Hepatocyte (in vitro differentiated cells): ENCODE measurements around the gene SLC26A8. TPM values are rescaled to one million over a fixed set of nuclear protein-coding genes. Genes with fewer than 3 reads are reported as not detected.

Experiments
- DNase-seq: peaks from one replicate; pipeline ENCODE4 v3.0.0-alpha.2; 2016; ENCODE audit warnings: low spot score
- H2AFZ ChIP-seq: fragments of 200-600 bp; sonication (generic); 2 replicates; pipeline ENCODE4 v1.6.0; 2016; ENCODE audit warnings: antibody characterized with exemption, mild to moderate bottlenecking
- H3K27ac ChIP-seq: fragments of 200-600 bp; sonication (generic); 2 replicates; pipeline ENCODE4 v1.5.1; 2016; ENCODE audit warnings: mild to moderate bottlenecking
- H3K27me3 ChIP-seq: fragments of 200-600 bp; sonication (generic); 2 replicates; pipeline ENCODE4 v1.6.1; 2016
- H3K36me3 ChIP-seq: fragments of 200-600 bp; sonication (generic); replicated peaks from 2 replicates; pipeline ENCODE4 v1.5.1; 2016; ENCODE audit warnings: low read depth; ENCODE audit not compliant: insufficient read depth
- H3K4me1 ChIP-seq: fragments of 200-600 bp; sonication (generic); 2 replicates; pipeline ENCODE4 v1.5.1; 2016; ENCODE audit warnings: mild to moderate bottlenecking, moderate library complexity; ENCODE audit not compliant: insufficient read depth
- H3K4me2 ChIP-seq: fragments of 200-600 bp; sonication (generic); 2 replicates; pipeline ENCODE4 v1.6.0; 2016
- H3K4me3 ChIP-seq: fragments of 200-600 bp; sonication (generic); 2 replicates; pipeline ENCODE4 v1.5.1; 2016; ENCODE audit warnings: mild to moderate bottlenecking
- H3K79me2 ChIP-seq: fragments of 200-600 bp; sonication (generic); 2 replicates; pipeline ENCODE4 v1.6.0; 2017; ENCODE audit warnings: mild to moderate bottlenecking
- H3K9me2 ChIP-seq: fragments of 200-600 bp; sonication (generic); replicated peaks from 2 replicates; pipeline ENCODE4 v1.6.0; 2017; ENCODE audit warnings: mild to moderate bottlenecking; ENCODE audit not compliant: insufficient read depth
- H3K9me3 ChIP-seq: fragments of 200-600 bp; sonication (generic); 2 replicates; pipeline ENCODE4 v1.5.1; 2016; ENCODE audit warnings: low read depth, mild to moderate bottlenecking
- H4K20me1 ChIP-seq: fragments of 200-600 bp; sonication (generic); 2 replicates; pipeline ENCODE4 v1.6.0; 2016; ENCODE audit warnings: mild to moderate bottlenecking; ENCODE audit not compliant: insufficient read depth, poor library complexity, severe bottlenecking
- CTCF ChIP-seq: fragments of 200-600 bp; sonication (generic); IDR thresholded peaks from 2 replicates; pipeline ENCODE4 v1.5.1; 2016; ENCODE audit warnings: antibody characterized with exemption, mild to moderate bottlenecking; ENCODE audit not compliant: poor library complexity
- EZH2 ChIP-seq: fragments of 200-600 bp; sonication (generic); IDR thresholded peaks from 2 replicates; pipeline ENCODE4 v1.6.1; 2016; ENCODE audit warnings: antibody characterized with exemption, mild to moderate bottlenecking, borderline replicate concordance
- EZH2phosphoT487 ChIP-seq: fragments of 200-600 bp; sonication (generic); IDR thresholded peaks from one replicate; pipeline ENCODE4 v1.6.1; 2018; ENCODE audit warnings: antibody characterized with exemption, mild to moderate bottlenecking, low read depth, moderate library complexity; ENCODE audit not compliant: unreplicated experiment, severe bottlenecking
- WGBS: methylation state at CpG from one replicate; pipeline ENCODE4 v1.1.6; 2016; ENCODE audit warnings: low lambda C conversion rate; ENCODE audit errors: missing lambda C conversion rate; 5-methylcytosine and 5-hydroxymethylcytosine counted together
- polyA plus RNA-seq: library from polyadenylated mRNA; unstranded; fragments of >200 nt; fragmentation: Nextera tagmentation; extraction: Ambion mirVana; gene quantifications from 2 replicates; pipeline ENCODE4 v1.2.1, GENCODE V29; 2016
- total RNA-seq: library from RNA; depleted of rRNA; stranded (reverse); fragments of >200 nt; gene quantifications from 2 replicates; pipeline ENCODE4 v1.2.3, GENCODE V29; 2014

Gene SLC26A8
- total and polyA plus RNA-seq, 2 experiments from 2014 or later: not detected

- no peak for DNase-seq
- H3K9me2 ChIP-seq: no peaks in the 10 kb centered on the region
- H3K36me3 ChIP-seq: no peaks in the 10 kb centered on the region
- H2AFZ ChIP-seq: no peak overlapping the region
- TF ChIP-seq CTCF (no peak), EZH2phosphoT487 (no peak), EZH2 (no peak)
- H3K27me3 ChIP-seq: no peaks in the 10 kb centered on the region
- H3K79me2 ChIP-seq: peaks cover 100% of the 10 kb centered on the region
- H4K20me1 ChIP-seq: no peaks in the 10 kb centered on the region
- no peak overlapping the region for H3K4me2 ChIP-seq
- 94% methylated on average over 6 of the region's 6 CpGs for WGBS
- H3K4me3 ChIP-seq: no peak overlapping the region
- no peaks in the 10 kb centered on the region for H3K4me1 ChIP-seq
- H3K27ac ChIP-seq: no peak overlapping the region
- H3K9me3 ChIP-seq: peaks cover 9% of the 10 kb centered on the region
Measured at GRCh38 chr6:35907750-35908149, 116.7 kb downstream of the SLC26A8 start.

DNA sequence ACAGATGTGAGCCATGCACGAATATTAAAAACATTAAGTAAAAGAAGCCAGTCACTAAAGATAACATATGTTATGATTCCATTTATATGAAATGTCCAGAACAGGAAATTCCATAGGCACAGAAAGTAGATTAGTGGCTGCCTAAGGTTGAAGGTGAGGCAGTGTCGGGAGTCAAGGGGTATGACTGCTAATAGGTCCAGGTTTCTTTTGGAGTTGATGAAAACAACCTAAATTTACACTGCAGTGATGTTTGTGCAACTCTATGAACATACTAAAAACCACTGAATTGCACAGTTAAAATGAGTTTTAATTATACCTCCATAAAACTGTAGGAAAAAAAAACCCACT, 118.0 kb downstream of the SLC26A8 start:
- H3K79me2 ChIP-seq: peaks cover 100% of the 10 kb centered on the region
- no peaks in the 10 kb centered on the region for H3K36me3 ChIP-seq
- H3K4me1 ChIP-seq: no peaks in the 10 kb centered on the region
- 92% methylated on average over 2 of the region's 2 CpGs for WGBS
- H4K20me1 ChIP-seq: no peaks in the 10 kb centered on the region
- peaks cover 9% of the 10 kb centered on the region for H3K9me3 ChIP-seq
- TF ChIP-seq EZH2phosphoT487 (no peak), CTCF (no peak), EZH2 (no peak)
- DNase-seq: no peak
- no peaks in the 10 kb centered on the region for H3K27me3 ChIP-seq
- no peak overlapping the region for H2AFZ ChIP-seq
- H3K4me3 ChIP-seq: no peak overlapping the region
- H3K4me2 ChIP-seq: no peak overlapping the region
- no peak overlapping the region for H3K27ac ChIP-seq
- H3K9me2 ChIP-seq: no peaks in the 10 kb centered on the region

DNA sequence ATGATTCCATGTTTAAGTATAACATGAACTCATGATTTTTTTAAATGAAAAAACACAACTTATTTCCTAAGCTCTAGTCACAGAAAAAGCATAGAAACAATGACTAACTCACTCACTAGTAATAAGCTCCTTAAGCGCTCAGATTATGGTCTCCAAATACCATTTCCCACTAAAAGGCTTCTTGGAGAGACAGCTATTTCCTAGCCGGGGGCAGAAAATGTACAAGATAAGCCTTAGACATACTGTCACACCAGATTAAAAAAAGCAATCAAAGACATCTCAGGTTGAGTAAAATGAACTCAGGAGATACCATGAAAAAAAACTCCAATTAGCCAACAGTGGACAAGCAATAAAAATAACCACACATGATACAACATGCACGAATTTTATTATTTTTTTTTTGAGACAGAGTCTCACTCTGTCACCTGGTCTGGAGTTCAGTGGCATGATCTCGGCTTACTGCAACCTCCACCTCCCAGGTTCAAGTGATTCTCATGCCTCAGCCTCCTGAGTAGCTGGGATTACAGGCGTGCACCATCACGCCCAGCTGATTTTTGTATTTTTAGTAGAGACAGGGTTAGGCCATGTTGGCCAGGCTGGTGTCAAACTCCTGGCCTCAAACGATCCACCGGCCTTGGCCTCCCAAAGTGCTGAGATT, 118.5 kb downstream of the SLC26A8 start:
- no peaks in the 10 kb centered on the region for H3K4me1 ChIP-seq
- no peaks in the 10 kb centered on the region for H3K27me3 ChIP-seq
- WGBS: 75% methylated on average over 8 of the region's 8 CpGs
- no peak overlapping the region for H3K4me2 ChIP-seq
- H3K79me2 ChIP-seq: peaks cover 100% of the 10 kb centered on the region
- TF ChIP-seq CTCF: no peak
- H3K9me2 ChIP-seq: no peaks in the 10 kb centered on the region
- H3K9me3 ChIP-seq: peaks cover 9% of the 10 kb centered on the region
- H2AFZ ChIP-seq: no peak overlapping the region
- no peaks in the 10 kb centered on the region for H4K20me1 ChIP-seq
- no peak overlapping the region for H3K4me3 ChIP-seq
- H3K36me3 ChIP-seq: no peaks in the 10 kb centered on the region
- peak overlapping the region; percentile 1 for H3K27ac ChIP-seq
- DNase-seq: no peak
